B cell (primary cell): ENCODE results near the gene DEFB119. TPM values are rescaled to one million over a fixed set of nuclear protein-coding genes. Genes with fewer than 3 reads are reported as not detected.
"Not testable (repeated sequence)": the region's sequence is repeated elsewhere in the genome, so short reads cannot be mapped to it uniquely, and the experiment has no call there.

Experiments used
- ATAC-seq: fragments of 200-7000 bp; cut with Tn5 transposase; one replicate; pipeline ENCODE4 v1.10.0; 2021; ENCODE audit warnings: low read depth, mild to moderate bottlenecking, moderate number of reproducible peaks, moderate library complexity
- CTCF ChIA-PET: fragments of 350-600 bp; sonication (Branson Sonifier 250); formaldehyde crosslinking; loops from one replicate; lab custom pipeline; 2021; ENCODE audit warnings: antibody characterized with exemption, inconsistent platforms; lab: Charles Lee
- POLR2A ChIA-PET: fragments of 350-600 bp; sonication (Branson Sonifier 250); formaldehyde crosslinking; loops from one replicate; lab custom pipeline; 2021; ENCODE audit warnings: antibody characterized with exemption; lab: Charles Lee
- DNase-seq: peaks from one replicate; pipeline ENCODE4 v3.0.0; 2013
- H2AFZ ChIP-seq: 2 replicates; pipeline ENCODE4 v1.6.1; 2012; ENCODE audit warnings: mild to moderate bottlenecking, low read depth, low read length; ENCODE audit not compliant: insufficient read depth, poor library complexity, severe bottlenecking
- H3K27ac ChIP-seq, 2 donors: 1 replicate in 1 of 2; 2 replicates in 1 of 2; pipeline ENCODE4 v1.5.1; 2012 to 2013; ENCODE audit warnings: low read length in 2 of 2, mild to moderate bottlenecking in 2 of 2, moderate library complexity in 1 of 2
- H3K27me3 ChIP-seq, 4 experiments: fragments of 200-600 bp in 1 of 4; sonication (generic) in 1 of 4; replicated peaks in 1 of 4; 1 replicate in 2 of 4; 2 replicates in 2 of 4; pipeline versions ENCODE4 v1.6.1 to v1.7.0; 2013 to 2016; ENCODE audit warnings: low read length in 3 of 4, mild to moderate bottlenecking in 2 of 4, mixed read lengths in 1 of 4, moderate library complexity in 1 of 4; ENCODE audit not compliant: insufficient read depth in 4 of 4, control insufficient read depth in 3 of 4; ENCODE audit errors: control extremely low read depth in 1 of 4
- H3K36me3 ChIP-seq, 2 experiments: replicated peaks in 1 of 2; 1 replicate in 1 of 2; 2 replicates in 1 of 2; pipeline versions ENCODE4 v1.6.1 to v1.7.1; 2013; ENCODE audit warnings: low read length in 1 of 2; ENCODE audit not compliant: insufficient read depth in 2 of 2, control insufficient read depth in 1 of 2; ENCODE audit errors: control extremely low read depth in 1 of 2, extremely low read depth in 1 of 2
- H3K4me1 ChIP-seq, 2 donors: fragments of 200-600 bp in 1 of 2; sonication (generic) in 1 of 2; 1 replicate in 1 of 2; 2 replicates in 1 of 2; pipeline versions ENCODE4 v1.5.1 to v1.6.1; 2013 to 2017; ENCODE audit warnings: low read length in 2 of 2; ENCODE audit not compliant: control insufficient read depth in 2 of 2, insufficient read depth in 2 of 2
- H3K4me2 ChIP-seq: replicated peaks from 2 replicates; pipeline ENCODE3; 2012; ENCODE audit warnings: mild to moderate bottlenecking, low read depth, low read length; ENCODE audit not compliant: poor library complexity, severe bottlenecking
- H3K4me3 ChIP-seq, 5 experiments: fragments of 200-600 bp in 1 of 5; sonication (generic) in 1 of 5; 1 replicate in 3 of 5; 2 replicates in 2 of 5; pipeline versions ENCODE4 v1.5.1 to v1.7.0; 2011 to 2016; ENCODE audit warnings: low read length in 4 of 5, mild to moderate bottlenecking in 4 of 5, low read depth in 2 of 5, control low read depth in 1 of 5, moderate library complexity in 1 of 5; ENCODE audit not compliant: insufficient read depth in 1 of 5; ENCODE audit errors: control extremely low read depth in 1 of 5, extremely low read depth in 1 of 5
- H3K79me2 ChIP-seq: fragments of 200-600 bp; sonication (generic); one replicate; pipeline ENCODE4 v1.6.0; 2016; ENCODE audit warnings: low read length; ENCODE audit not compliant: control insufficient read depth, insufficient read depth
- H3K9ac ChIP-seq: fragments of 200-600 bp; sonication (generic); 2 replicates; pipeline ENCODE4 v1.6.1; 2017; ENCODE audit warnings: mild to moderate bottlenecking, low read length, moderate library complexity
- H3K9me3 ChIP-seq, 3 donors: one replicate each; pipeline versions ENCODE4 v1.6.1 to v1.7.1; 2013; ENCODE audit warnings: low read length in 2 of 3; ENCODE audit not compliant: control insufficient read depth in 2 of 3, insufficient read depth in 1 of 3; ENCODE audit errors: control extremely low read depth in 1 of 3
- H4K20me1 ChIP-seq: 2 replicates; pipeline ENCODE4 v1.6.0; 2012; ENCODE audit warnings: mild to moderate bottlenecking, low read length; ENCODE audit not compliant: insufficient read depth, control insufficient read depth, poor library complexity, severe bottlenecking
- H3K27ac Mint-ChIP-seq: one replicate; pipeline ENCODE4 v1.8.0; 2021; ENCODE audit warnings: mixed read lengths
- H3K27me3 Mint-ChIP-seq: one replicate; pipeline ENCODE4 v1.8.0; 2021; ENCODE audit warnings: mixed read lengths
- H3K4me1 Mint-ChIP-seq: one replicate; pipeline ENCODE4 v1.8.0; 2021; ENCODE audit warnings: mixed read lengths
- H3K4me3 Mint-ChIP-seq: one replicate; pipeline ENCODE4 v1.8.0; 2021; ENCODE audit warnings: mixed read lengths
- H3K9me3 Mint-ChIP-seq: one replicate; pipeline ENCODE4 v1.8.0; 2022; ENCODE audit warnings: mixed read lengths; ENCODE audit not compliant: insufficient read depth
- EZH2 ChIP-seq: IDR thresholded peaks from 2 replicates; pipeline ENCODE4 v1.6.1; 2012; ENCODE audit warnings: borderline replicate concordance, low read depth, mild to moderate bottlenecking, moderate library complexity, low read length; ENCODE audit not compliant: insufficient read depth, poor library complexity, severe bottlenecking
- WGBS: methylation state at CpG from one replicate; pipeline ENCODE4 v1.1.5; 2013; ENCODE audit warnings: missing lambda C conversion rate; ENCODE audit not compliant: insufficient coverage; 5-methylcytosine and 5-hydroxymethylcytosine counted together
- intact Hi-C: fragments of 100-400 bp; cut with micrococcal nuclease; formaldehyde crosslinking; loops from one replicate; pipeline ENCODE4 v1.10.0; 2022
- polyA minus RNA-seq: library from RNA; depleted of rRNA, polyadenylated mRNA; stranded (reverse); fragments of >200 nt; gene quantifications from 2 replicates; pipeline ENCODE4 v1.2.3, GENCODE V29; 2012
- polyA plus RNA-seq: library from polyadenylated mRNA; depleted of rRNA; stranded (reverse); fragments of >200 nt; gene quantifications from 2 replicates; pipeline ENCODE4 v1.2.3, GENCODE V29; 2012
- total RNA-seq, 2 donors: library from RNA; stranded (reverse); fragments of 120-200 nt in 1 of 2; gene quantifications; 1 replicate in 1 of 2; 2 replicates in 1 of 2; pipeline versions ENCODE4 v1.2.3 to v1.2.4, GENCODE V29; 2013 to 2022
- TF ChIP-seq, protein P1 (sequence below): fragments of 200-600 bp; IDR thresholded peaks from one replicate; pipeline ENCODE4 v1.8.0; 2022; ENCODE audit warnings: antibody characterized with exemption, mild to moderate bottlenecking

The DEFB119 gene, protein sequence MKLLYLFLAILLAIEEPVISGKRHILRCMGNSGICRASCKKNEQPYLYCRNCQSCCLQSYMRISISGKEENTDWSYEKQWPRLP
- total RNA-seq (not detected in 2 replicates), polyA plus RNA-seq (not detected in 2 replicates), polyA minus RNA-seq (not detected in 2 replicates)
- not detected for total RNA-seq (2013)

DNA sequence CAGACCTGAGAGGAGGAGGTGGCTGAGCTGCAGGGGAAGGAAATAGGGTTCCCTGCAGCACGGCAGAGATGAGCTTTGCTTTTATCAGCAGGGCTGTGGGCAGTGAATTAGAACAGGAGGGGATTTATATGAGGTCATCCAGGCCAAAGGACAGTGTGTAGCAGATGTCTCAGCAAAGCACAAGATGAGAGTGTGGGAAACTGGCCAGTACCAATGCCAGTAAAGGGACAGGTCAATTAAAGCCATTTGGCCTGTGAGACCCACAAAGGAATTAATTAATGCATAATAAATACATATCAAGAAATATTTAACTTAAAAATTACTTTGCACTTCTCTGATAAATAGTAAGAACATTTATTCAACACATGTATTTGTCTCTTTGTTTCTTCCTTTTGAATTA, at the start of gene DEFB119:
Gene DEFB119, minus strand, starts transcription at position 101 of the 400 bp plus-strand sequence. CDS start 107 bp downstream, outside the sequence.
- H3K9me3 Mint-ChIP-seq = no peaks in the 10 kb centered on the region
- CTCF ChIA-PET = no interaction called here
- Histone ChIP-seq H3K4me1 (no peaks in the 10 kb centered on the region), H3K27me3 (no peaks in the 10 kb centered on the region), H3K27ac (no peak within 1 kb of the TSS), H3K4me3 (no peak within 1 kb of the TSS), H3K4me2 (no peak within 1 kb of the TSS), H2AFZ (no peak within 1 kb of the TSS), H3K9ac (no peak within 1 kb of the TSS), H4K20me1 (no peaks in the 10 kb centered on the region), H3K79me2 (no peaks in the 10 kb centered on the region), H3K9me3 (no peaks in the 10 kb centered on the region), H3K36me3 (no peaks in the 10 kb centered on the region)
- H3K27ac Mint-ChIP-seq = no peak within 1 kb of the TSS
- WGBS = 50% methylated on average over 1 of the region's 1 CpG
- no peaks in the 10 kb centered on the region for H3K4me1 Mint-ChIP-seq
- no peak within 1 kb of the TSS for H3K4me3 Mint-ChIP-seq
- ATAC-seq = no peak
- intact Hi-C loops = no loop called here
- POLR2A ChIA-PET = no interaction called here
- DNase-seq = no peak
- peaks cover 24% of the 10 kb centered on the region for H3K27me3 Mint-ChIP-seq
- no peak for TF ChIP-seq EZH2
- TF ChIP-seq, protein P1, sequence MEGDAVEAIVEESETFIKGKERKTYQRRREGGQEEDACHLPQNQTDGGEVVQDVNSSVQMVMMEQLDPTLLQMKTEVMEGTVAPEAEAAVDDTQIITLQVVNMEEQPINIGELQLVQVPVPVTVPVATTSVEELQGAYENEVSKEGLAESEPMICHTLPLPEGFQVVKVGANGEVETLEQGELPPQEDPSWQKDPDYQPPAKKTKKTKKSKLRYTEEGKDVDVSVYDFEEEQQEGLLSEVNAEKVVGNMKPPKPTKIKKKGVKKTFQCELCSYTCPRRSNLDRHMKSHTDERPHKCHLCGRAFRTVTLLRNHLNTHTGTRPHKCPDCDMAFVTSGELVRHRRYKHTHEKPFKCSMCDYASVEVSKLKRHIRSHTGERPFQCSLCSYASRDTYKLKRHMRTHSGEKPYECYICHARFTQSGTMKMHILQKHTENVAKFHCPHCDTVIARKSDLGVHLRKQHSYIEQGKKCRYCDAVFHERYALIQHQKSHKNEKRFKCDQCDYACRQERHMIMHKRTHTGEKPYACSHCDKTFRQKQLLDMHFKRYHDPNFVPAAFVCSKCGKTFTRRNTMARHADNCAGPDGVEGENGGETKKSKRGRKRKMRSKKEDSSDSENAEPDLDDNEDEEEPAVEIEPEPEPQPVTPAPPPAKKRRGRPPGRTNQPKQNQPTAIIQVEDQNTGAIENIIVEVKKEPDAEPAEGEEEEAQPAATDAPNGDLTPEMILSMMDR = no peak

DNA sequence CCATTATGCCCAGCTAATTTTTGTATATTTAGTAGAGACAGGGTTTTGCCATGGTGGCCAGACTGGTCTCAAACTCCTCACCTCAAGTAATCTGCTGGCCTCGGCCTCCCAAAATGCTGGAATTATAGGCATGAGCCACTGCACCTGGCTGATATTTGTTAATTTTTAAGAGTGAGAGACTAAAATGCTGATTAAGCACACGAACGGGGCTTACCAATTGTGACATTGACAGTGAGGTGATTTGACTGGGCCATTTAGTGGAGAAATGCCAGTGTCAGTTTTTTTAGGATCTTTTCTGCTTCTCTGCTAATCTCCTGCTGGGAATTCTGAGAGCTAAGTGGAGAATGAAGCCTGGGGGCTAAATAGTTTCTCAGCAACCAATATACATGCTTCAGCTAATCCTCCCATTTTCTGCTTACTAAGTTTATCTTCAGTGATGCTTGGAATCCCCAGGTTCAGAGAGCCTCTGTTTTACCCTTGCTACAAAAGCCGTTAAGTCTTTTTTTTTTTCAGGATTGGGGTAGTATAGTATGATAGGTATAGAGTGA, 40.3 kb upstream of the DEFB119 start:
- ChIA-PET CTCF (no interaction called here), POLR2A (no interaction called here)
- H3K79me2 ChIP-seq = no peaks in the 10 kb centered on the region
- Mint-ChIP-seq H3K27me3 (peaks cover 23% of the 10 kb centered on the region), H3K4me1 (no peaks in the 10 kb centered on the region), H3K4me3 (no peak overlapping the region), H3K9me3 (no peaks in the 10 kb centered on the region), H3K27ac (no peak overlapping the region)
- no peak overlapping the region for H3K4me2 ChIP-seq
- no peaks in the 10 kb centered on the region for H3K36me3 ChIP-seq
- TF ChIP-seq, protein P1 = no peak
- no peak for TF ChIP-seq EZH2
- no peaks in the 10 kb centered on the region for H3K9me3 ChIP-seq
- 86% methylated on average over 3 of the region's 4 CpGs for WGBS
- ATAC-seq (no peak), DNase-seq (no peak)
- no peak overlapping the region for H3K9ac ChIP-seq
- H3K4me3 ChIP-seq = no peak overlapping the region
- no peaks in the 10 kb centered on the region for H3K4me1 ChIP-seq
- H4K20me1 ChIP-seq = no peaks in the 10 kb centered on the region
- H2AFZ ChIP-seq = no peak overlapping the region
- H3K27me3 ChIP-seq = peaks cover 0 to 3% (median 0%) of the 10 kb centered on the region in 4 experiments
- intact Hi-C loops = no loop called here
- no peak overlapping the region for H3K27ac ChIP-seq

DNA sequence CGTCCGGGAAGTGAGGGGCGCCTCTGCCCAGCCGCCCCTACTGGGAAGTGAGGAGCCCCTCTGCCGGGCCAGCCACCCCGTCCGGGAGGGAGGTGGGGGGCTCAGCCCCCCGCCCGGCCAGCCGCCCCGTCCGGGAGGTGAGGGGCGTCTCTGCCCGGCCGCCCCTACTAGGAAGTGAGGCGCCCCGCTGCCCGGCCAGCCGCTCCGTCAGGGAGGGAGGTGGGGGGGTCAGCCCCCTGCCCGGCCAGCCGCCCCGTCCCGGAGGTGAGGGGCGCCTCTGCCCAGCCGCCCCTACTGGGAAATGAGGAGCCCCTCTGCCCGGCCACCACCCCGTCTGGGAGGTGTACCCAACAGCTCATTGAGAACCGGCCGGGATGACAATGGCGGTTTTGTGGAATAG, 37.2 kb upstream of the DEFB119 start:
- H3K27me3 ChIP-seq, H3K4me3 ChIP-seq, H3K9me3 Mint-ChIP-seq, H3K4me1 ChIP-seq, H3K36me3 ChIP-seq, intact Hi-C loops, H3K4me2 ChIP-seq, H4K20me1 ChIP-seq, H2AFZ ChIP-seq, POLR2A ChIA-PET, H3K4me1 Mint-ChIP-seq, CTCF ChIA-PET, ATAC-seq, H3K27ac Mint-ChIP-seq, H3K4me3 Mint-ChIP-seq, DNase-seq, H3K9me3 ChIP-seq, H3K79me2 ChIP-seq, H3K27ac ChIP-seq, H3K9ac ChIP-seq: not testable (repeated sequence)
- peaks cover 17% of the 10 kb centered on the region for H3K27me3 Mint-ChIP-seq
- WGBS = 97% methylated on average over 9 of the region's 31 CpGs
